ENCODE measurements around the gene E2F3. TPM values are rescaled to one million over a fixed set of nuclear protein-coding genes. Genes with fewer than 3 reads are reported as not detected.

E2F3 gene
- total and polyA plus RNA-seq, 2 donors (not counting 3 experiments of a cell fraction or from before 2014, with no cell fraction given), result 8.6 to 22.0 TPM

- intact Hi-C loops (cut with micrococcal nuclease), result loop anchor here (5.0 kb wide), 1 partner anchor 83 kb away; no protein-coding TSS in a partner anchor
- Histone ChIP-seq H3K27ac (ENCODE audit: insufficient read depth, low read depth, low read length) (no peak overlapping the region), H3K9ac (replicated peaks; ENCODE audit: extremely low read depth, insufficient read depth, low read length) (no peak overlapping the region), H3K27me3 (ENCODE audit: control insufficient read depth in 2 of 2, insufficient read depth in 2 of 2, low read length in 2 of 2) (no peaks in the 10 kb centered on the region), H2AFZ (ENCODE audit: low read depth, low read length) (no peak overlapping the region), H3K79me2 (ENCODE audit: control insufficient read depth, insufficient read depth, low read length) (no peaks in the 10 kb centered on the region), H3K36me3 (ENCODE audit: control insufficient read depth in 2 of 2, extremely low read depth in 1 of 2, insufficient read depth in 2 of 2, low read length in 2 of 2) (no peaks in the 10 kb centered on the region), H3K9me3 (replicated peaks; ENCODE audit: control insufficient read depth, insufficient read depth, low read length) (no peaks in the 10 kb centered on the region), H3K4me2 (ENCODE audit: insufficient read depth, low read length) (no peak overlapping the region), H3K4me3 (replicated peaks in 1 of 3; ENCODE audit: insufficient read depth in 1 of 3, low read depth in 1 of 3, low read length in 3 of 3) (no peak overlapping the region), H3K4me1 (ENCODE audit: control insufficient read depth, extremely low read depth, insufficient read depth, low read length) (peaks cover 32% of the 10 kb centered on the region), H4K20me1 (replicated peaks; ENCODE audit: control insufficient read depth, extremely low read depth, insufficient read depth, low read length) (no peaks in the 10 kb centered on the region), H3K9me1 (replicated peaks; ENCODE audit: control insufficient read depth, extremely low read depth, insufficient read depth, low read length) (no peaks in the 10 kb centered on the region)
- ChIA-PET POLR2A (no interaction called here), CTCF (interaction anchor here (1.0 to 1.9 kb wide), 3 partner anchors 9 to 29 kb away, joined by 4 read pairs; no protein-coding TSS in a partner anchor)
- BruUV-seq (replicated peaks), result no TSS peak
- no peak for DNase-seq (ENCODE audit: low read depth, low spot score)
- dilution Hi-C loops (cut with MboI; ENCODE audit: extremely low pct_ligation_motif_present, low sequenced_read_pairs), result no loop called here
- no peak for TF ChIP-seq POLR2AphosphoS5 (IDR thresholded peaks at IDR 0.05; ENCODE audit: insufficient read depth, low read depth, low read length)
- no peak for TF ChIP-seq POLR2A (IDR thresholded peaks at IDR 0.05; ENCODE audit: low read depth, low read length)
- no peak for TF ChIP-seq JUN (IDR thresholded peaks at IDR 0.05; ENCODE audit: borderline replicate concordance, insufficient read depth, insufficient read length, low read depth)
- no peak for TF ChIP-seq EZH2 (IDR thresholded peaks at IDR 0.05; ENCODE audit: borderline replicate concordance, low read depth, low read length, severe bottlenecking)
- no peak for TF ChIP-seq FOS (IDR thresholded peaks at IDR 0.05; ENCODE audit: borderline replicate concordance, insufficient read depth, low read length)
- TF ChIP-seq MAX (IDR thresholded peaks at IDR 0.05; ENCODE audit: insufficient read depth, insufficient read length), result no peak
- no peak for TF ChIP-seq CTCF (IDR thresholded peaks at IDR 0.05; ENCODE audit: extremely low read depth in 1 of 2, insufficient read depth in 1 of 2, low read depth in 1 of 2, low read length in 2 of 2)
- TF ChIP-seq MYC (IDR thresholded peaks at IDR 0.05; ENCODE audit: low read depth, low read length), result no peak
- TF ChIP-seq GATA2 (IDR thresholded peaks at IDR 0.05; ENCODE audit: insufficient read depth, insufficient read length, low read depth, low read length), result no peak
- FAIRE-seq, result no peak
These were observed 26.2 kb upstream of the E2F3 start for GRCh38 chr6:20375436-20375835.
